NCI-H82 (cell line): ENCODE data around the gene KCNN2.

Experiments
- DNase-seq: peaks from one replicate; lab custom pipeline; 2025; lab: John Stamatoyannopoulos, UW

KCNN2 gene

DNA sequence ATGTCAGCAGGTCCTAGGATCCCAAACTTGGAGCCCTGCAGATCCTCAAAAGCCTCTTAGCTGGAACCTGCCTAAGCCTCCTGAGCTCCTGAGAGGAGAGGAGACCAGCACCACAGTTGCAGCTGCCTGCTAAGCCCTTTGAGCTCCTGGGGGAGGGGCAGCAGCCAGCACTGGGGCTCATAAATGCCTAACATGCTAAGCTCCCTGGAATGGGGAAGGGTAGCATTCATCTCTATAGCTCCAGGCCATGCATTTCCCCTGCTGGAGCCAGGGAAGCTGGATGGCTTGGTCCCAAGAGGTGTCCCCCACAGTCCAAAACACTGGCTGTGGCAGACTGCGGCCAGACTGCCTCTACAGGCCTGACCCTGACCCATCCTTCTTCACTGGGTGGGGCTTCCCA is 182.7 kb downstream of the KCNN2 start:
- DNase-seq = peak; percentile 35
